GM12891 (cell line): Measurements from ENCODE around the gene GATA6.

Experiments used
- POLR2A ChIP-seq: IDR thresholded peaks from 2 replicates; pipeline ENCODE4 v1.6.1; 2011; ENCODE audit warnings: low read depth, low read length, control low read depth
- POLR2AphosphoS5 ChIP-seq: IDR thresholded peaks from 2 replicates; pipeline ENCODE4 v1.6.1; 2011; ENCODE audit warnings: low read depth, low read length, control low read depth
- SPI1 ChIP-seq: IDR thresholded peaks from 2 replicates; pipeline ENCODE4 v1.6.1; 2011; ENCODE audit warnings: low read depth, low read length, control low read depth
- TAF1 ChIP-seq: IDR thresholded peaks from 2 replicates; pipeline ENCODE4 v1.6.1; 2011; ENCODE audit warnings: low read depth, low read length, control low read depth

DNA sequence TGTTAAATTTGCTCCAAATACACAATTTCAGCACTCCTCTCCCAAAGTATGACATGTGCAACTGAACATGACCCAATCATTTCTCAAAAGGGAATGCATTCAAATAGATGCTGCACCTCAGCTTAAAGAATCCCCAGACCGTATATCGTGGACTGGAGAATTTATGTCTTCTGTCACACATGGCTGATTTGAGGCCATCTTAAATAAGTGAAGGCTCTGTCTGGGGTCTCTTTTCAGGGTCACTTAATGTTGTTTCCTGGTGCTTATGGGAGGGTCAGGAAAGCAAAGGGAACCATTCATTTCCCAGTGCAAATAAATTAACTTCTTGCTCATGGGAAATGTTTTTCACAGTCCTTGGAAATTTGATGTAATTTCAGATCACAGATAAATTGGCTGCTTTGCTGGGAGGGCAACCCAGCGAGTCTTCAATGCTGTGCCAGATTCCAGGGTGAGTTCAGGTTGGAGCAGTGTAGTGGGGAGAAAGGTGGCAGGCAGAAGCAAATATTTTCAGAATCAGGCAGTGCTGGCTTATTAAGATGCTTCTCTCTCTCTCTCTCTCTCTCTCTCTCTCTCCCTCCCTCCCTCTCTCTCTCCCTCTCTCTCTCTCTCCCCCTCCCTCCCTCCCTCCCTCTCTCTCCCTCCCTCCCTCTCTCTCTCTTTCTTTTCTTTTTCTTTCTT is 34.3 kb downstream of the GATA6 start:
- TF ChIP-seq POLR2A, result no peak
- no peak for TF ChIP-seq POLR2AphosphoS5
- no peak for TF ChIP-seq TAF1
- TF ChIP-seq SPI1, result no peak
